Neural progenitor cell (in vitro differentiated cells): ENCODE data around the gene PJVK. TPM values are rescaled to one million over a fixed set of nuclear protein-coding genes. Genes with fewer than 3 reads are reported as not detected.

ENCODE experiments used
- DNase-seq: peaks from one replicate; pipeline ENCODE4 v3.0.0-alpha.2; 2016; ENCODE audit warnings: low spot score
- H2AFZ ChIP-seq: fragments of 200-600 bp; sonication (generic); replicated peaks from 2 replicates; pipeline ENCODE4 v1.6.1; 2016; ENCODE audit warnings: antibody characterized with exemption
- H3F3A ChIP-seq: fragments of 200-600 bp; sonication (generic); 2 replicates; pipeline ENCODE4 v1.6.1; 2016; ENCODE audit warnings: antibody characterized with exemption, low read depth
- H3K27ac ChIP-seq: fragments of 200-600 bp; sonication (generic); 2 replicates; pipeline ENCODE4 v1.5.1; 2016; ENCODE audit warnings: mild to moderate bottlenecking
- H3K27me3 ChIP-seq: fragments of 200-600 bp; sonication (generic); 2 replicates; pipeline ENCODE4 v1.6.1; 2016; ENCODE audit warnings: mild to moderate bottlenecking, moderate library complexity
- H3K36me3 ChIP-seq: fragments of 200-600 bp; sonication (generic); 2 replicates; pipeline ENCODE4 v1.5.1; 2016
- H3K4me1 ChIP-seq: fragments of 200-600 bp; sonication (generic); 2 replicates; pipeline ENCODE4 v1.6.1; 2016; ENCODE audit warnings: mixed run types
- H3K4me2 ChIP-seq: fragments of 200-600 bp; sonication (generic); 2 replicates; pipeline ENCODE4 v1.6.1; 2016
- H3K4me3 ChIP-seq: fragments of 200-600 bp; sonication (generic); 2 replicates; pipeline ENCODE4 v1.5.1; 2016
- H3K79me2 ChIP-seq: fragments of 200-600 bp; sonication (generic); 2 replicates; pipeline ENCODE4 v1.6.1; 2016; ENCODE audit warnings: low read depth
- H3K9ac ChIP-seq: fragments of 200-600 bp; sonication (generic); 2 replicates; pipeline ENCODE4 v1.6.1; 2016
- H3K9me3 ChIP-seq: fragments of 200-600 bp; sonication (generic); 2 replicates; pipeline ENCODE4 v1.5.1; 2016; ENCODE audit warnings: low read depth
- H4K20me1 ChIP-seq: fragments of 200-600 bp; sonication (generic); 2 replicates; pipeline ENCODE4 v1.6.1; 2016; ENCODE audit warnings: low read depth
- H3K27ac Mint-ChIP-seq: 3 replicates; pipeline ENCODE4 v1.8.0; 2021; ENCODE audit warnings: mixed read lengths
- H3K27me3 Mint-ChIP-seq: 2 replicates; pipeline ENCODE4 v1.8.0; 2022; ENCODE audit warnings: low read depth, mild to moderate bottlenecking, inconsistent platforms, moderate library complexity, mixed read lengths; ENCODE audit not compliant: insufficient read depth
- H3K36me3 Mint-ChIP-seq: 3 replicates; pipeline ENCODE4 v1.8.0; 2021; ENCODE audit warnings: mixed read lengths
- H3K4me1 Mint-ChIP-seq: 3 replicates; pipeline ENCODE4 v1.8.0; 2021; ENCODE audit warnings: mixed read lengths
- H3K4me3 Mint-ChIP-seq: 3 replicates; pipeline ENCODE4 v1.8.0; 2021; ENCODE audit warnings: mild to moderate bottlenecking, moderate library complexity, mixed read lengths
- H3K9me3 Mint-ChIP-seq: 3 replicates; pipeline ENCODE4 v1.8.0; 2020; ENCODE audit warnings: mixed read lengths
- CTCF ChIP-seq: fragments of 200-600 bp; sonication (generic); IDR thresholded peaks from 2 replicates; pipeline ENCODE4 v1.5.1; 2017; ENCODE audit warnings: antibody characterized with exemption, mild to moderate bottlenecking
- EZH2 ChIP-seq: fragments of 200-600 bp; sonication (generic); IDR thresholded peaks from 2 replicates; pipeline ENCODE4 v1.6.1; 2017; ENCODE audit warnings: antibody characterized with exemption, mild to moderate bottlenecking, moderate library complexity
- EZH2phosphoT487 ChIP-seq: fragments of 200-600 bp; sonication (generic); IDR thresholded peaks from 2 replicates; pipeline ENCODE4 v1.6.1; 2017; ENCODE audit warnings: antibody characterized with exemption
- total RNA-seq: library from RNA; depleted of rRNA; stranded (reverse); fragments of >200 nt; gene quantifications from 2 replicates; pipeline ENCODE4 v1.2.3, GENCODE V29; 2015; ENCODE audit warnings: low replicate concordance

PJVK gene
- total RNA-seq, 1 donor from 2014 or later = 3.0 TPM

GRCh38 chr2:178417916-178418315 is 33.3 kb upstream of the PJVK start:
- peaks cover 3% of the 10 kb centered on the region for H3K27me3 Mint-ChIP-seq
- H3K9me3 Mint-ChIP-seq = no peaks in the 10 kb centered on the region
- Histone ChIP-seq H3K4me1 (peaks cover 4% of the 10 kb centered on the region), H3K4me3 (no peak overlapping the region), H3K36me3 (peaks cover 3% of the 10 kb centered on the region), H3K79me2 (peaks cover 9% of the 10 kb centered on the region), H4K20me1 (no peaks in the 10 kb centered on the region), H3K4me2 (no peak overlapping the region), H3K27ac (no peak overlapping the region), H3F3A (peaks cover 6% of the 10 kb centered on the region), H3K27me3 (no peaks in the 10 kb centered on the region), H2AFZ (no peak overlapping the region), H3K9me3 (no peaks in the 10 kb centered on the region), H3K9ac (no peak overlapping the region)
- no peak overlapping the region for H3K4me3 Mint-ChIP-seq
- peaks cover 3% of the 10 kb centered on the region for H3K36me3 Mint-ChIP-seq
- peaks cover 17% of the 10 kb centered on the region for H3K4me1 Mint-ChIP-seq
- no peak overlapping the region for H3K27ac Mint-ChIP-seq
- TF ChIP-seq EZH2 (no peak), EZH2phosphoT487 (no peak), CTCF (no peak)
- no peak for DNase-seq

GRCh38 chr2:178418426-178418825 is 32.8 kb upstream of the PJVK start:
- peaks cover 4% of the 10 kb centered on the region for H3K4me1 ChIP-seq
- Mint-ChIP-seq H3K4me3 (no peak overlapping the region), H3K9me3 (no peaks in the 10 kb centered on the region), H3K36me3 (peaks cover 3% of the 10 kb centered on the region), H3K4me1 (peaks cover 17% of the 10 kb centered on the region), H3K27me3 (peaks cover 2% of the 10 kb centered on the region), H3K27ac (no peak overlapping the region)
- no peak overlapping the region for H3K4me3 ChIP-seq
- peaks cover 6% of the 10 kb centered on the region for H3F3A ChIP-seq
- no peak overlapping the region for H2AFZ ChIP-seq
- no peak overlapping the region for H3K9ac ChIP-seq
- no peaks in the 10 kb centered on the region for H4K20me1 ChIP-seq
- H3K36me3 ChIP-seq = peaks cover 3% of the 10 kb centered on the region
- no peaks in the 10 kb centered on the region for H3K9me3 ChIP-seq
- H3K27ac ChIP-seq = no peak overlapping the region
- H3K27me3 ChIP-seq = no peaks in the 10 kb centered on the region
- H3K4me2 ChIP-seq = no peak overlapping the region
- peaks cover 9% of the 10 kb centered on the region for H3K79me2 ChIP-seq
- TF ChIP-seq CTCF = no peak
- TF ChIP-seq EZH2 = no peak
- TF ChIP-seq EZH2phosphoT487 = no peak
- DNase-seq = no peak

- TF ChIP-seq CTCF = peak; percentile 17
- no peak for TF ChIP-seq EZH2phosphoT487
- TF ChIP-seq EZH2 = no peak
- Histone ChIP-seq H3F3A (peaks cover 1% of the 10 kb centered on the region), H4K20me1 (no peaks in the 10 kb centered on the region), H3K9me3 (no peaks in the 10 kb centered on the region), H3K4me3 (no peak overlapping the region), H3K27me3 (no peaks in the 10 kb centered on the region), H3K36me3 (peaks cover 3% of the 10 kb centered on the region), H3K4me2 (no peak overlapping the region), H3K79me2 (peaks cover 16% of the 10 kb centered on the region), H3K4me1 (peaks cover 4% of the 10 kb centered on the region), H3K9ac (no peak overlapping the region), H2AFZ (no peak overlapping the region), H3K27ac (no peak overlapping the region)
- peaks cover 14% of the 10 kb centered on the region for H3K4me1 Mint-ChIP-seq
- peaks cover 3% of the 10 kb centered on the region for H3K36me3 Mint-ChIP-seq
- H3K4me3 Mint-ChIP-seq = no peak overlapping the region
- H3K27ac Mint-ChIP-seq = no peak overlapping the region
- DNase-seq = no peak
- H3K27me3 Mint-ChIP-seq = no peaks in the 10 kb centered on the region
- no peaks in the 10 kb centered on the region for H3K9me3 Mint-ChIP-seq
These were observed 32.1 kb upstream of the PJVK start for GRCh38 chr2:178419123-178419522.
